ENCODE measurements around the gene NKD1.

DNA sequence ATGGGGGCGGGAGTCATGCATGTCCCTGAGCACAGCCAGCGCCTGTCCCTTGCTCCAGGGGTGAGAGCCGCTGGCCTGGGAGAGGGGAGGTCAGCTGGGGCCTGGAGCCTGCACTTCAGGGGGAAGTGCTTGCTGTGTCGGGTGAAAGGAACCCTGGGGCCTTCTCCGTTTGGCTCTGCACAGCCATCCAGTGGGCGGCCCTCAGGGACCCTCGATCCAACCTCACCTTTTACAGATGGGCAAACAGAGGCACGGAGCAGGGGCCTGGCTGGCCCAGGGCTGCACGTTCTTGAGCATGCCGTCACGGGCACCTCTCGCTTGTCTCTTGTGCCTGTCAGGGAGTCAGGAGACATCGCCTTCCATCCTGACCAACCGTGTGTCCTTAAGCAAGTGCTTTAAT is 131.1 kb downstream of the NKD1 start:
- TF ChIP-seq CTCF (IDR thresholded peaks at IDR 0.05) (no peak), POLR2A (IDR thresholded peaks at IDR 0.05) (no peak), EP300 (IDR thresholded peaks at IDR 0.05) (no peak)

Measured in stomach (tissue), 4 donors.